Epithelial cell of proximal tubule (primary cell): ENCODE results near the gene RASA1. TPM values are rescaled to one million over a fixed set of nuclear protein-coding genes. Genes with fewer than 3 reads are reported as not detected.

Source experiments
- DNase-seq: peaks from one replicate; pipeline ENCODE4 v3.0.0-alpha.2; 2011; ENCODE audit warnings: low read depth
- H3K4me3 ChIP-seq: 2 replicates; pipeline ENCODE4 v1.5.1; 2011; ENCODE audit warnings: low read depth, mild to moderate bottlenecking, low read length
- total RNA-seq: library from RNA; depleted of rRNA; stranded (reverse); fragments of >200 nt; gene quantifications from 2 replicates; pipeline ENCODE4 v1.2.3, GENCODE V29; 2015
- TF ChIP-seq, protein P1 (sequence below): conservative IDR thresholded peaks from 2 replicates; pipeline ENCODE4 v1.5.1; 2012; ENCODE audit warnings: low read depth, mild to moderate bottlenecking, low read length

RASA1 gene
- total RNA-seq, 1 donor from 2014 or later = 40.7 TPM

DNA sequence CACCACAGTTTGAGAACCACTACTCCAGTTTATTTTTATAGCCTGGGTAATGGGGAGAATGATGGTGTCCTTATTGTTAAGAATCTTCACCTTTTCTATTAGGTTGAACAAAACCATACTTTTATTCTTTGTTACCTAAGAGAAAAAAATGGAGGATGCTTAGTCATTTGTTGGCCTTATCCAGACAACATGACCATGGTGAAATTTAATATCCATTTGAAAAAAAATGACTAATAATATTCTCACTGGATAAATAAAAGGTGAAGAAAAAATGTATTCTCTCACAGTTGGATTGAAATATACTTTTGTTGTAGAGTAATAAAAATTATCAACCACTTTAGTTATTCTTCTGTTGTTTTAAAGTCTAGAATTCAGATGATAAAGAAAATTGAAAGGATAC, 150.8 kb downstream of the RASA1 start:
- no peak for DNase-seq
- TF ChIP-seq, protein P1, sequence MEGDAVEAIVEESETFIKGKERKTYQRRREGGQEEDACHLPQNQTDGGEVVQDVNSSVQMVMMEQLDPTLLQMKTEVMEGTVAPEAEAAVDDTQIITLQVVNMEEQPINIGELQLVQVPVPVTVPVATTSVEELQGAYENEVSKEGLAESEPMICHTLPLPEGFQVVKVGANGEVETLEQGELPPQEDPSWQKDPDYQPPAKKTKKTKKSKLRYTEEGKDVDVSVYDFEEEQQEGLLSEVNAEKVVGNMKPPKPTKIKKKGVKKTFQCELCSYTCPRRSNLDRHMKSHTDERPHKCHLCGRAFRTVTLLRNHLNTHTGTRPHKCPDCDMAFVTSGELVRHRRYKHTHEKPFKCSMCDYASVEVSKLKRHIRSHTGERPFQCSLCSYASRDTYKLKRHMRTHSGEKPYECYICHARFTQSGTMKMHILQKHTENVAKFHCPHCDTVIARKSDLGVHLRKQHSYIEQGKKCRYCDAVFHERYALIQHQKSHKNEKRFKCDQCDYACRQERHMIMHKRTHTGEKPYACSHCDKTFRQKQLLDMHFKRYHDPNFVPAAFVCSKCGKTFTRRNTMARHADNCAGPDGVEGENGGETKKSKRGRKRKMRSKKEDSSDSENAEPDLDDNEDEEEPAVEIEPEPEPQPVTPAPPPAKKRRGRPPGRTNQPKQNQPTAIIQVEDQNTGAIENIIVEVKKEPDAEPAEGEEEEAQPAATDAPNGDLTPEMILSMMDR = no peak
- no peak overlapping the region for H3K4me3 ChIP-seq

- TF ChIP-seq, protein P1 = no peak
- no peak for DNase-seq
- H3K4me3 ChIP-seq = no peak overlapping the region
Measured at GRCh38 chr5:87421307-87421706, 153.6 kb downstream of the RASA1 start.

DNA sequence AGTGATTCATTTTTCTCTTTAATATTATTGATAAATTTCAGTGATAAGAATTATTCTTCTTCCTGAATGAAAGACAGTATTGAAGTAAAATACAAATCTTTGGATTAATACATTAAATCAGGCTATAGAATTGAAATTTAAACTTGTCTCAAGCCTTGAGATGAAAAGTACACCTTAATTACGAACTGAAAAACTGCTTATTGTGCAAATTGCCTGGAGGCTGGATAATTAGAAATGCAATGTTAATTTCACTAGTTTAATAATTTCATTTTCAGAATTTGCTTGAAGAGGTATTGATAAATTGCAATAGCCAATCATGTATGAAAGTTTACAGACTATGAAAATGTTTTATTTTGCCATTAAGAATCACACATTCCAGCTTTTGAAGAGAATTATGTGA, 156.1 kb downstream of the RASA1 start:
- H3K4me3 ChIP-seq = no peak overlapping the region
- no peak for DNase-seq
- TF ChIP-seq, protein P1 = no peak

DNA sequence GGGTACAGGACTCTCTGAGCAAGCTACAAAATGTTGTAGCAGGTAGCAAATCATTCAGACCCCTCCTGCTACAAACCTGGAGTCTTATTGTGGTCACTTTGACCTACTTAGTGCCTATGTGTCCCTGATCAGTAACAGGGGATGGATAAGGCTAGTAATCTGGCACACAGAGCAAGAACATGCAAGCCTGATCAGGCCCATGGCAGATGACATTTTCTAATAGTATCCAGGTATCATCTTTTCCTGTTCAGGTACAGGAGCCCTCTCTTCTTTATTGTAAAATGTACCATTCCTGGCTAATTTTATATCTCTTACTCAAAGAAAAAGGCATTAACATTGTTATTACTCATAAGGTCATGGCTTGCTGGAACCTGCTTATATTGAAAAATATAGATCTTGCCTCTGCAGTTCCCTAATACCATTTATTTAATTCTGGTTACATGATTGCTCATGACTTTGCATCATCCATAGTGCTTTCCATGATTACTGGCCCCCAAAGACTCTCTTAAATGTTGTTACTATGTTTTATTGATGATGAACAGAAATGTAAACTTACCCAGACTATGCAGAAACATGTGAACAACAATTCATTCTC, 163.3 kb downstream of the RASA1 start:
- DNase-seq = no peak
- no peak overlapping the region for H3K4me3 ChIP-seq
- TF ChIP-seq, protein P1 = no peak

GRCh38 chr5:87432460-87432859, 164.8 kb downstream of the RASA1 start:
- TF ChIP-seq, protein P1 = no peak
- no peak for DNase-seq
- H3K4me3 ChIP-seq = no peak overlapping the region

DNA sequence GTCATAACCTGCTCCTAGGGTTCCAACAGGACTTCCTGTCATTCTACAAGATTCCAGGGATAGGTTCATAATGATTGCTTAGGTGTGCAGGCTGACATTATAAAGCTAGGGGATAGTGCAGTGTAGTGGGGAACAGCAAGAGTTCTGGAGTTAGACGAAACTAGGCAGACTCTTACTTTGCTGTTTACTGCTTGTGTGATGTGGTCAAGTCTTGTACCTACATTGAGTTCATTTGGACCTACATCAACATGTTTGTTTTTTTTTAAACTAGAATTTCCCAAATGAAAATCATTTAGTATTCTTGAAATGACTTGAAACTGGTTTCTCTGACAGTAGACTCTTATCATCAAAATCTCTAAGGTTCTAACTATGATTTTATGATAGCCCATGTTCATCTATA, 166.3 kb downstream of the RASA1 start:
- TF ChIP-seq, protein P1 = no peak
- no peak overlapping the region for H3K4me3 ChIP-seq
- DNase-seq = no peak

- H3K4me3 ChIP-seq = no peak overlapping the region
- TF ChIP-seq, protein P1 = no peak
- DNase-seq = no peak
Measured at GRCh38 chr5:87434461-87434860, 166.8 kb downstream of the RASA1 start.
